ENCODE measurements around the gene COL16A1. TPM values are rescaled to one million over a fixed set of nuclear protein-coding genes. Genes with fewer than 3 reads are reported as not detected.
A peak's percentile ranks its signal among the peaks of the same experiment; 100 is the strongest.

The COL16A1 gene
- total RNA-seq, 4 donors from 2014 or later = 147 to 311 (median 212) TPM

DNA sequence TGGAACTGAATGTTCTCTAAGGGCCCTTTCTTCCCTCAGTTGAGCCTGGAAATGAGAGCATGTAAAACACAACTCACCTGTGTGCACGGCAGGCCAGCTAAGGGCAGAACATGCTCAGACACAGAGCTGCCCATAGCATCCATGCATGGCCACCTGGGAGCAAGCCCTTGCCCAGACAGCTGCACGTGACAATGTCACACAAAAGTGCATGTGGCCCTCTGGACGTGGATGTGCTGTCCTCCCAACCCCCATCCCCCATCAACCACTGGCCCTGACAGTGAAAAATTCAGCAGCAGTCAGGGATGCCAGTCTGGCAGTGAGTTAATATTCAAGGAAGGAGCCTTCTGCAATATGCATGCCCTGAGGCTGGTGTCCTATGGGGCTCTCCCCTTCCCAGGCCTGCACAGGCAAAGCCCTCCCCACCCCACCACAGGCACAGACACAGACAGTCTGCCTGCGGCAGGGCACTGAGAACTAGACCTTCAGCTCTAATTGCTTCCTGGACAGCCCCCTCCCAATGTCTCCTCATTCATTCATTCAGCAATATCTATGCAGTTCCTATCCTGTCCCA, 14.6 kb upstream of the COL16A1 start:
- Histone ChIP-seq H3K4me1 (peaks cover 0 to 35% (median 23%) of the 10 kb centered on the region in 4 donors), H3K36me3 (no peaks in the 10 kb centered on the region), H3K4me3 (no peak overlapping the region), H3K9me3 (no peaks in the 10 kb centered on the region), H3K27me3 (peaks cover 0 to 3% of the 10 kb centered on the region in 2 donors), H3K27ac (no peak overlapping the region)
- 60 to 82% methylated on average over 3 to 4 of the region's 4 CpGs for WGBS, 2 donors
- DNase-seq (ENCODE audit: low spot score in 2 of 2) = no peak
- TF ChIP-seq EP300 (IDR thresholded peaks at IDR 0.05) (no peak), POLR2A (IDR thresholded peaks at IDR 0.05) (no peak)
- TF ChIP-seq, protein P1, sequence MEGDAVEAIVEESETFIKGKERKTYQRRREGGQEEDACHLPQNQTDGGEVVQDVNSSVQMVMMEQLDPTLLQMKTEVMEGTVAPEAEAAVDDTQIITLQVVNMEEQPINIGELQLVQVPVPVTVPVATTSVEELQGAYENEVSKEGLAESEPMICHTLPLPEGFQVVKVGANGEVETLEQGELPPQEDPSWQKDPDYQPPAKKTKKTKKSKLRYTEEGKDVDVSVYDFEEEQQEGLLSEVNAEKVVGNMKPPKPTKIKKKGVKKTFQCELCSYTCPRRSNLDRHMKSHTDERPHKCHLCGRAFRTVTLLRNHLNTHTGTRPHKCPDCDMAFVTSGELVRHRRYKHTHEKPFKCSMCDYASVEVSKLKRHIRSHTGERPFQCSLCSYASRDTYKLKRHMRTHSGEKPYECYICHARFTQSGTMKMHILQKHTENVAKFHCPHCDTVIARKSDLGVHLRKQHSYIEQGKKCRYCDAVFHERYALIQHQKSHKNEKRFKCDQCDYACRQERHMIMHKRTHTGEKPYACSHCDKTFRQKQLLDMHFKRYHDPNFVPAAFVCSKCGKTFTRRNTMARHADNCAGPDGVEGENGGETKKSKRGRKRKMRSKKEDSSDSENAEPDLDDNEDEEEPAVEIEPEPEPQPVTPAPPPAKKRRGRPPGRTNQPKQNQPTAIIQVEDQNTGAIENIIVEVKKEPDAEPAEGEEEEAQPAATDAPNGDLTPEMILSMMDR (IDR thresholded peaks at IDR 0.05) = no peak

DNA sequence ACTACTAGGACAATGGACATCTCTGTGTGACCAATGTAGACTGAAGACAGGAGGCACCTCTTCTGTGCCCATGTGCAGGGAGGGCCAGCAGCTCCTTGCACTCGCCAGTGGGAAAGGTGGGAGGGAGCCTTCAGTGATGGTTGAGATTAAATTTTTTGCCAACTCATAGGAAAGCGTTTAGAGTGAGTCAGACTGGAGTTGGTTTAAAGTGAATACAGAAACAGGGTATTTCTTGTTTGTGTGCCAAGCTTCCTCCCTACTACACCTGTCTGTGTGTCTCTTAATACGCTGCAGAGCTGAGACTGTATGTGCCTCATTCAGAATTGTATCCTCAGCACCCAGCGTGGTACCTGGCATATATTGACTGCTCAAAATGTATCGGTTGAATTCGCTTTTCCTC, 13.5 kb upstream of the COL16A1 start:
- no peak for DNase-seq (ENCODE audit: low spot score in 2 of 2)
- H3K27ac ChIP-seq = no peak overlapping the region
- H3K36me3 ChIP-seq = no peaks in the 10 kb centered on the region
- H3K4me3 ChIP-seq = no peak overlapping the region
- H3K27me3 ChIP-seq = peaks cover 0 to 3% of the 10 kb centered on the region in 2 donors
- H3K9me3 ChIP-seq = no peaks in the 10 kb centered on the region
- peaks cover 0 to 45% (median 29%) of the 10 kb centered on the region in 4 donors for H3K4me1 ChIP-seq
- no peak for TF ChIP-seq EP300 (IDR thresholded peaks at IDR 0.05)
- TF ChIP-seq, protein P1 (IDR thresholded peaks at IDR 0.05) = no peak
- no peak for TF ChIP-seq POLR2A (IDR thresholded peaks at IDR 0.05)
- WGBS, 2 donors = 82% methylated on average over 6 of the region's 6 CpGs

DNA sequence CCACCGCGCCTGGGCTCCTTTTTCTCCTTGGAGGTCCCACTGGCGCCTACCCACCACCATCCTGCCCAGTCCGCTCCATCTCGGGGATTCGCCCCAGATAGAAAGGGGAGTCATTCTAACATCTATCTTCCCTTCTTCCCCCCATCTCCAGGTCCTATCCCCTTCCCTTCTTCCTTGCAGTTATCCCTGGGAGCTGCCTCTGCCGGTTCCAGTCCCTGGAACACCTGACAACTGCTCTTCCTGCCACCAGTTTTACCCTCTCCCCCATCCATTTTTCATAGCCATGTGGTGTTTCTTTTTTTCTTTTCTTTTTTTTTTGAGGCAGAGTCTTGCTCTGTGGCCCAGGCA, 12.0 kb upstream of the COL16A1 start:
- Histone ChIP-seq H3K27me3 (no peaks in the 10 kb centered on the region), H3K36me3 (no peaks in the 10 kb centered on the region), H3K4me3 (peak overlapping the region; percentile 39 to 56 (median 47)), H3K4me1 (peaks cover 0 to 51% (median 32%) of the 10 kb centered on the region in 4 donors), H3K9me3 (no peaks in the 10 kb centered on the region), H3K27ac (peak overlapping the region; percentile 79 to 97 (median 91))
- no peak for DNase-seq (ENCODE audit: low spot score in 2 of 2)
- TF ChIP-seq, protein P1 (IDR thresholded peaks at IDR 0.05) = peak in 2 of 5 experiments; percentile 22 to 23
- TF ChIP-seq POLR2A (IDR thresholded peaks at IDR 0.05) = no peak
- 3 to 10% methylated on average over 7 of the region's 7 CpGs for WGBS, 2 donors

DNA sequence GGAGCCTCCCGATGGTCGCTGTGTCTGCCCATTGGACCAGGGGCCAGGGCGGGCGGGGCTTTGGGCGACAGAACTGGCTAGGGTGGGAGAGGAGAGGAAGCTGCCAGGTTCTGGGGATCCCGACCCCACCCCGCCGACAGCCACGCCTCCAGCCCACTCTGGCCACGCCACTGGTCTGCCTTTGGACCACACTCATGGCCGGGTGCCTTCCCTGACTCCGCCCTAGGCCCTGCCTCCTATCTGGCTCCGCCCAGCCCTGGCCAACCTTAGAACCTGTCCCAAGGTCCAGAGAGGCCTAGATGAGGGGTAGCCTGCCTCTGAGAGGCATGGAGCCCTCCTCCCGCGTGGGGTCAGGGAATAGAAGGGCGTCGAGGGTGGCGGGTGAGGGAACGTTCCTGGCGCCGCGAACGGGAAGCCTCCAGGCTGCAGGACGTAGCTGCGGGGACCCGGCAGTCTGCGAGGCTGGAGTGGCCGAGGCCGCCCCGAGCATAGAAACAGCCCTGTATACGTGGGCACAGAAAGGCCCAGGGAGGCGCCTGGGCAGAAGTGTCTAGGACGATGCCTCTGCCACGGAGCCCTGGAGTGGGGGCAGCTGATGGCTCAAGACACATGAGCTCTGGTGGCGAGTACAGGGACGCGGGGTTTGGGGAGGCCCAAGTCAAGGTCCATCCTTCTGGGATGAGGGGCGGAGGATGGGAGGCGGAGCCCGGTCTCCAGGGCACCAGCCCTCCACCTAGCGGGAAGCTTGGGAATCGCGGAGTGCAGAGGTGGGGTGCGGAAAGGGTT, 11.5 kb upstream of the COL16A1 start:
- Histone ChIP-seq H3K4me3 (peak overlapping the region; percentile 39 to 56 (median 47)), H3K9me3 (no peaks in the 10 kb centered on the region), H3K27me3 (no peaks in the 10 kb centered on the region), H3K4me1 (peaks cover 0 to 51% (median 32%) of the 10 kb centered on the region in 4 donors), H3K27ac (peak overlapping the region; percentile 79 to 97 (median 91)), H3K36me3 (no peaks in the 10 kb centered on the region)
- WGBS, 2 donors = 0 to 1% methylated on average over 19 to 34 of the region's 44 CpGs
- peak; percentile 93 for DNase-seq (ENCODE audit: low spot score in 2 of 2)
- TF ChIP-seq, protein P1 (IDR thresholded peaks at IDR 0.05) = peak; percentile 84 to 95 (median 93)
- TF ChIP-seq POLR2A (IDR thresholded peaks at IDR 0.05) (peak; percentile 51 to 82), EP300 (IDR thresholded peaks at IDR 0.05) (peak in 1 of 2 donors; percentile 87)

Data from tibial nerve (tissue), 4 donors.